ENCODE results near the gene SBK1. TPM values are rescaled to one million over a fixed set of nuclear protein-coding genes. Genes with fewer than 3 reads are reported as not detected.
"Not testable (repeated sequence)": the region's sequence is repeated elsewhere in the genome, so short reads cannot be mapped to it uniquely, and the experiment has no call there.

The SBK1 gene
- total RNA-seq, 1 donor from 2014 or later: 8.7 TPM

DNA sequence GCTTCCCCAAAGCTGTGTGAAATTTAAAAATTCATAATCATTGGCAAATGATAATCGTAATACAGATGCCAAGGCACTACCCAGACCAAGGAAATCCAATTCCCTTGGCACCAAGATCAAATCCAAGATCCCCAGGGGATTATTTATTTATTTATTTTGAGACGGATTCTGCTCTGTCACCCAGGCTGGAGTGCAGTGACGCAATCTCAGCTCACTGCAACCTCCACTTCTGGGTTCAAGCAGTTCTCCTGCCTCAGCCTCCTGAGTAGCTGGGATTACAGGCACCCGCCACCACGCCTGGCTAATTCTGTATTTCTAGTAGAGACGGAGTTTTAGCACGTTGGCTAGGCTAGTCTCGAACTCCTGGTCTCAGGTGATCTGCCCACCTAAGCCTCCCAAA, 43.4 kb downstream of the SBK1 start:
- not testable (repeated sequence) for DNase-seq

DNA sequence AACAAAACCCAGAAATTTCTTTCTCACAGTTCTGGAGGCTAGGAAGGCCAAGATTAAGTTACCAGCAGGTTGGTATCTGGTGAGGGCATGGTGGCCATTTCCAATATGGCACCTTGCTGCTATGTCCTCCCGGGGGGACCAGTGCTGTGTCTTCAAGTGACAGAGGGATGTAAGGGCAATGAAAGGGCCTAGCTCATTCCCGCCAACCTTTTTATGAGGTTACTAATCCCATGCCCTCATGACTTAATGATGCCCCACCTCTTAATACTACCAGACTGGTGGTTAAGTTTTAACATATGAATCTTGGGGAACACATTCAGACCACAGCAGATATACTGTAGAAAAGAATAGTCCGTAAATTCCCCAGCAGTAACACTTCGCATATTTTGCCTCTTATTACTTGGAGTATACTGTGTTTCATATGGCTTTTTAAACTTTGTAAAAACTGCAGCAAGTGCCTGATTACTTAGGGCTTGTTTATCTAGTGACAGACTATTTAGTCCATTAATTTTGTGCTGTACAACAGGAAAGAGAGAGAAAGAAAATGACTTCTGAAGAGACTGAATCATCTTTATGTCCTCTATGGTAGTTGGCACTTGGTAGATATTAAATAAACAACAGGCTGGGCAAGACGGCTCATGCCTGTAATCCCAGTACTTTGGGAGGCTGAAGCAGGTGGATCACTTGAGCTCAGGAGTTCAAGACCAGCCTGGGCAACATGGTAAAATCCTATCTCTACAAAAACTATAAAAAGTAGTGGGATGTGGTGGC, 44.8 kb downstream of the SBK1 start:
- not testable (repeated sequence) for DNase-seq

DNA sequence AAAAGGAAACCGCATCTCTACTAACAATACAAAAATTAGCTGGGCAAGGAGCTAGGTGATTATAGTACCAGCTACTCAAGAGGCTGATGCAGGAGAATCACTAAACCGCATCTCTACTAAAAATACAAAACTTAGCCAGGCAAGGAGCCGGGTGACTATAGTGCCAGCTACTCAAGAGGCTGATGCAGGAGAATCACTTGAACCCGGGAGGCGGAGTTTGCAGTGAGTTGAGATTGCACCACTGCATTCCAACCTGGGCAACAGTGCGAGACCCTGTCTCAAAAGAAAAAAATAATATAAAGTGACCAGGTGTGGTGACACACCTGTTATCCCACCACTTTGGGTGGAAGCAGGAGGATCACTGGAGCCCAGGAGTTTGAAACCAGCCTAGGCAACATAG, 45.9 kb downstream of the SBK1 start:
- not testable (repeated sequence) for DNase-seq

DNA sequence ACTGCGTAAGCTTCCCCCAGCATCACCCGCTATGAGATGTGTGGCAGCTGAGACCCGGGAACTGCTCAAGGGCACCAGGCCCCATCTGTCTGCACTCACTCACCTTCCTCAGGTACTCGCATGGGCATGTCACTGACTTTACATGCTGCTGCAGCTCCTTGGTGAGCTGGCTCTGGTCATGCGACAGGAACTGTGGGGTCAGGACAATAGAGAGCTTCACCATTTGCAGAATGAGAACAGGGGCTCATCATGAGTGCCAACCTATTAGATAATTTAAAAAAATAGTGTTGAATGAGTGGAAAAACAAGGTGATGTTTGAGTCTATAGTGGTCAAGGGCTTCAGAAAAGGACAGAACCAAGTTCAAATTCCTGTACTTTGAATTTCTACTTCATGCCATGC, 70.3 kb downstream of the SBK1 start:
- DNase-seq: not testable (repeated sequence)

DNA sequence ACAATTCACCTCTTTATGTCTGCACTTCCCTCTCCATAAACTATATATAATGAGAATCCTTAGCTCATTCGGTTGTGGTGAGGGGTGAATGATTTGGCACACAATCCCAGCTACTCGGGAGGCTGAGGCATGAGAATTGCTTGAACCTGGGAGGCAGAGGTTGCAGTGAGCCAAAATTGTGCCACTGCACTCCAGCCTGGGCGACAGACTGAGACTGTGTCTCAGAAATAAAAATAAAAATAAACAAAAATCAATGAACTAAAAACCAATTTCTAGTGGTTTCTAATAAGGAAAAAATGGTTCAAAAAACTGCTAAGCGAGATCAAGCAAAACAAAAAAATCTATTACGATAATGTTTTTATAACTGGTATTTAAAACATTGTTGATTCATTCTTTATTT, 71.1 kb downstream of the SBK1 start, which contains the start of gene NPIPB6:
Gene NPIPB6 (minus strand): TSS at position 101 of the 400 bp plus-strand sequence. CDS start 686 bp downstream, outside the sequence.
- not testable (repeated sequence) for DNase-seq

DNA sequence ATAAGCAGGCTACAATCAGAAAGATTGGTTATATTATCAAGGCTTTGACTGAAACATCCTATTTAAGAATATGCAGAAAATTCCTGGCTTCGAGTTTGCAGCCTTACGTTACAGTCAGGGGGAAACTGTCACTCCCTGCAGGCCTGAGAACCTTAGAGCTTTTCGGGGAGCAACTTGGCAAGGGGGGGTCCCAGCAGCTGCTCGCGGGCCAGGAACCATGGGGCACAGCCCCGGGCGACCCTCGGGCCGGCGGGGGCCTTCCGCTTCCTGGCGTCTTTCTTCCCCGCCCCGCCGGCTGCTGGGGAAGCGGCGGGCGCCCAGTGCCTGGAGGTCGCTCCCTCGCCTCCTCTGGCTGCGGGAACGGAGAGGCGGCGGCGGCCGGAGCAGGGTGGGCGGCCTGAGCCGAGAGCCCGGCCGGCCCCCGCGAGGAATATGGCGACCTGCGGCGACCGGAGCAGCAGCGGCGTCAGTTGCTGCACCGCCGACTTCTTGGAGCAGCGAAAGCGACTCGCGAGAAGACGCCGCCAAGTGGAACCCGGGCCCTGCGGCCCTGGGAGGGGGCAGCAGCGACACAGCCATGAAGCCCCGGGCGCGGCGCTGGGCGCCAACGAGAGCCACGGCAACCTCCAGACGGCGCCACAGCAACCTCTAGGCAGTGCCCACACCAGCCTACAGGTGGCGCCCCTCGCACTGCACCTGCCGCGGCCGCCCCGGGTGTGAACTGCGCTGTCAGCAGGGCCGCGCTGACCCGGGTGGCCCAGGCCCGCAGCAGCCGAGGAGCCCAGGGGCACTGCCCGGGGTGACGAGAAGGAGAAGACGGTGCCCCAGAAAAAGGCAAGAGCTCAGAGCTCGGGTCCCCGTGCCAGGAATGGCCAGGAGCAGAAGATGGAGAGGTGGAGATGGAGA, 72.2 kb downstream of the SBK1 start:
- DNase-seq: not testable (repeated sequence)

DNA sequence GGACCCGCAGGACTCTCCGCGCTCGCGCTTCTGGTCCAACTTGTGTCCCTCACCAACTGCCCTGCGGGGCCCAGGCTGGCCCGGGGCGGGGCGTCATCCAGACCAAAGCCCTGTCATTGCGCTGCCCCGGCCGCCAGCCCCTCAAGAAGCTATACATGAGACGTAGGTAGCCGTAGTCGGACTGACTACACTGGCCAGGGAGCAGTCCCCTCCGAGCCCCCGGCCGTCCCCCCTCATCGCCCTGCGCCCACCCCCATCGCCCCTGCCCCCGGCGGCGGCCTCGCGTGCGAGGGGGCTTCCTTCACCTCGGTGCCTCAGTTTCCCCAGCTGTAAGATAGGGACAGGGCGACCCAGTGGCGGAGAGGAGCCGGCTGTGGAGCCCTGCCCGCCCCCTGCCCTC, 75.6 kb downstream of the SBK1 start:
- DNase-seq: peak; percentile 0

Small RNA genes within 50 kb of the gene (small RNA-seq; reads per million reads assigned to genes)
- not detected for gene AC138904.2 (ENCODE audit: low replicate concordance)

Other genes with a start within 250 kb of the SBK1 start
- 1.4 TPM for gene GSG1L, start 228.8 kb upstream of the SBK1 start, total RNA-seq
- gene XPO6, start 80.6 kb upstream of the SBK1 start, total RNA-seq: 62.5 TPM
- not detected for gene NPIPB6, start 71.0 kb downstream of the SBK1 start, total RNA-seq
- 133 TPM for gene EIF3CL, start 111.3 kb downstream of the SBK1 start, total RNA-seq
- not detected for gene NPIPB7, start 179.8 kb downstream of the SBK1 start, total RNA-seq
- gene CLN3, start 199.5 kb downstream of the SBK1 start, total RNA-seq: 14.5 TPM
- gene APOBR, start 202.1 kb downstream of the SBK1 start, total RNA-seq: 0.92 TPM
- gene IL27, start 214.3 kb downstream of the SBK1 start, total RNA-seq: not detected
- 1.4 TPM for gene NUPR1, start 246.4 kb downstream of the SBK1 start, total RNA-seq